ENCODE results near the gene MPHOSPH6.

- TF ChIP-seq CTCF (IDR thresholded peaks at IDR 0.05) (no peak), POLR2AphosphoS5 (IDR thresholded peaks at IDR 0.05) (no peak), POLR2A (IDR thresholded peaks at IDR 0.05) (no peak), EP300 (IDR thresholded peaks at IDR 0.05; ENCODE audit: low read depth) (no peak)
These were observed 17.8 kb downstream of the MPHOSPH6 start for GRCh38 chr16:82152196-82152595.
